Stimulated activated CD8-positive, alpha-beta memory T cell treated with anti-CD3 and anti-CD28 coated beads, Interleukin-12 subunit alpha, Interleukin-12 subunit beta, amount 100 ng/mL, for 24 hours (primary cell): ENCODE measurements around the gene PAN3.
"Not testable (repeated sequence)": the region's sequence is repeated elsewhere in the genome, so short reads cannot be mapped to it uniquely, and the experiment has no call there.

ENCODE experiments used
- DNase-seq: peaks from one replicate; pipeline ENCODE4 v3.0.0-alpha.2; 2020; ENCODE audit errors: extremely low read depth

PAN3 gene, protein sequence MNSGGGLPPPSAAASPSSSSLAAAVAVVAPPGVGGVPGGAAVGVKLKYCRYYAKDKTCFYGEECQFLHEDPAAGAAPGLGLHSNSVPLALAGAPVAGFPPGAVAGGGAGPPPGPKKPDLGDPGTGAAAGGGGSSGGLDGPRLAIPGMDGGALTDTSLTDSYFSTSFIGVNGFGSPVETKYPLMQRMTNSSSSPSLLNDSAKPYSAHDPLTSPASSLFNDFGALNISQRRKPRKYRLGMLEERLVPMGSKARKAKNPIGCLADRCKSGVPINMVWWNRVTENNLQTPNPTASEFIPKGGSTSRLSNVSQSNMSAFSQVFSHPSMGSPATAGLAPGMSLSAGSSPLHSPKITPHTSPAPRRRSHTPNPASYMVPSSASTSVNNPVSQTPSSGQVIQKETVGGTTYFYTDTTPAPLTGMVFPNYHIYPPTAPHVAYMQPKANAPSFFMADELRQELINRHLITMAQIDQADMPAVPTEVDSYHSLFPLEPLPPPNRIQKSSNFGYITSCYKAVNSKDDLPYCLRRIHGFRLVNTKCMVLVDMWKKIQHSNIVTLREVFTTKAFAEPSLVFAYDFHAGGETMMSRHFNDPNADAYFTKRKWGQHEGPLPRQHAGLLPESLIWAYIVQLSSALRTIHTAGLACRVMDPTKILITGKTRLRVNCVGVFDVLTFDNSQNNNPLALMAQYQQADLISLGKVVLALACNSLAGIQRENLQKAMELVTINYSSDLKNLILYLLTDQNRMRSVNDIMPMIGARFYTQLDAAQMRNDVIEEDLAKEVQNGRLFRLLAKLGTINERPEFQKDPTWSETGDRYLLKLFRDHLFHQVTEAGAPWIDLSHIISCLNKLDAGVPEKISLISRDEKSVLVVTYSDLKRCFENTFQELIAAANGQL

GRCh38 chr13:28138012-28138755 is at the start of gene PAN3:
Gene PAN3, plus strand, starts transcription at chr13:28138545. Its CDS starts 113 bp downstream, at chr13:28138658.
- DNase-seq: peak; percentile 85

- DNase-seq: no peak
These were observed 49.3 kb upstream of the PAN3 start for GRCh38 chr13:28089065-28089464.

DNA sequence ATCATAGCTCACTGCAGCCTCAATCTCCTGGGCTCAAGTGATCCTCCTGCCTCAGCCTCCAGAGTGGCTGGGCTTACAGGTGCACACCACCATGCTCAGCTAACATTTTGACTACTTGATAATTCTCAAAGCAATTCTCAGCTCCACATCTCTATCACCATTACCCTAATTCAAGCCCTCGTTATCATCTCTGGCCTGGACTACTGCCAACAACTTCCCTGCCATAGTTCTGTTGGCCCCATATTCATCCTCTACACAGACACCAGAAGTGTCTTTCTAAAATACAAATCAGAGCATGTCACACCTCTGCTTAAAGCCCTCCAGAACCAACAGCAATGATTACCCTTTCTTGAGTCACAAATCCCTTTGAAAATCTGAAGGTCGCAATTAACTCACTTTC is 45.9 kb upstream of the PAN3 start:
- no peak for DNase-seq

GRCh38 chr13:28093881-28094280 is 44.5 kb upstream of the PAN3 start:
- DNase-seq: no peak

- DNase-seq: no peak
These were observed 44.0 kb upstream of the PAN3 start for GRCh38 chr13:28094306-28094705.

DNA sequence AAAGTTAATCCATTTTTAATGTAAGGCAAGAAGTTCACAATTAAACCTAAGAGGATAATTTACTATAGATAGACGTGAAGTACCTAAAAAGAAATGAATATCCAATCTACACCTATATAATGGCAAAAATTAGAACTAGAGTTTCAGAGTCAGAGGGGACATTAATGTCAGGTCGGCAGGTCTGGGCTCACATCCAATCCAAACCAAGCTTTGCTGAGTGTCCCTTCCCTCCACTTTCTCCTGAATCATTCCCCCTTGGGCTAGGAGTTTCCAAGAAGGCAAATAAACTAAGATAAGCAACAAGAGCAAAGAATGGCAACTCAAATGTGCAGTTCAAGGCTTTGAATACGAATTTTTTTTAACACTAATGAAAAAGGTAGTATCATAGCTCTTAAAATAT is 40.8 kb upstream of the PAN3 start:
- no peak for DNase-seq

GRCh38 chr13:28099396-28100149 is 38.8 kb upstream of the PAN3 start:
- DNase-seq: no peak

- DNase-seq: no peak
These were observed 37.9 kb upstream of the PAN3 start, which contains the start of gene FLT3 for GRCh38 chr13:28100150-28101121. Gene FLT3, minus strand, starts transcription at chr13:28100576. Its CDS starts 66 bp downstream, at chr13:28100510.

DNA sequence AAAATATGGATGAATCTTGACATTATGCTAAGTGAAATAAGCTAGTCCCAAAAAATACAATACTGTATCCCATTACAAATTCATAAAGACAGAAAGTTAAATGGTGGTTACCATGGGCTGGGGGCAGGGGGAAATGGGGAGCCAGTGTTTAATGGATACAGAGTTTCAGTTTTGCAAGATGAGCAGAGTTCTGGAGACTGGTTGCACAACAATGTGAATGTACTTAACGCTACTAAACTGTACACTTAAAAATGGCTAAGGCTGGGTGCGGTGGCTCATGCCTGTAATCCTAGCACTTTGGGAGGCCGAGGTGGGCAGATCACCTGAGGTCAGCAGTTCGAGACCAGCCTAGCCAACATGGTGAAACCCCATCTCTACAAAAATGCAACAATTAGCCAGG is 36.5 kb upstream of the PAN3 start:
- not testable (repeated sequence) for DNase-seq

GRCh38 chr13:28106976-28107375 is 31.4 kb upstream of the PAN3 start:
- no peak for DNase-seq

- no peak for DNase-seq
These were observed 27.9 kb upstream of the PAN3 start for GRCh38 chr13:28110414-28110813.

DNA sequence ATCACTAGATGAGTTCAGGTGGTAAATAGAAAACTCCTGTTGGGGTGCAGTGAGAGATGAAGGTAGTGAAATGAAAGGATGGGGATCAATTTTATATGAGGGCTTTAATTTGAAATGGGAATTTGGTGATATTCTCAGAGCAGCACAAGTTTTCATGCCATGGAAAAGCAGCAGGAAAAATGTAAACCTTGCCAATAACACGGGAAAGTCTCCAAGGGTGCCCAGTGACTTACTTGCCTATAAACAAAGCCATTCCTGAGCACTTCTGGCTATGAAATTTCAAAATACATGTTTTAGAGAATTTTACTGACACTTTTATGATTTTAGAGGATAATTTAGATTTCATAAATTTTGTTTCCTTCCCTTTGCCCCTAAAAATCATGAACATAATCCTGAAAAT is 21.6 kb upstream of the PAN3 start:
- DNase-seq: no peak

GRCh38 chr13:28117689-28118377 is 20.5 kb upstream of the PAN3 start:
- no peak for DNase-seq

- DNase-seq: no peak
These were observed 18.0 kb upstream of the PAN3 start for GRCh38 chr13:28120317-28120716.

DNA sequence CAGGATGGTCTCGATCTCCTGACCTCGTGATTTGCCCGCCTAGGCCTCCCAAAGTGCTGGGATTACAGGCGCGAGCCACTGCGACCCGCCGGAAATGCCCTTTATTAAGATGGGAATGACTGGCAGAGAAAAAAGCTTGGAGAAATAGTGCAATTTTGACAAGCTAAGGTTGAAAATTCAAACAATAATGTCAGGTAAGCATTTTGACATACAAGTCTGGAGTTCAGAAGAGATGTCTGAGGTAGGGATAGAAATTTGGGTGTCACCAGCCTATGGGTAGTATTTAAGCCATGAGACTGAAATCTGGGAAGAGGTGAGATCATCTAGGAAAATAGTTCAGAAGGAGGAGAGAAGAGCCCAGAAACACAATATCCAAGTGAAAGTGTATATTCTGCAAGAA is 17.1 kb upstream of the PAN3 start:
- no peak for DNase-seq

- no peak for DNase-seq
These were observed 10.3 kb upstream of the PAN3 start for GRCh38 chr13:28128030-28128429.

- no peak for DNase-seq
These were observed 9.4 kb upstream of the PAN3 start for GRCh38 chr13:28128926-28129325.

DNA sequence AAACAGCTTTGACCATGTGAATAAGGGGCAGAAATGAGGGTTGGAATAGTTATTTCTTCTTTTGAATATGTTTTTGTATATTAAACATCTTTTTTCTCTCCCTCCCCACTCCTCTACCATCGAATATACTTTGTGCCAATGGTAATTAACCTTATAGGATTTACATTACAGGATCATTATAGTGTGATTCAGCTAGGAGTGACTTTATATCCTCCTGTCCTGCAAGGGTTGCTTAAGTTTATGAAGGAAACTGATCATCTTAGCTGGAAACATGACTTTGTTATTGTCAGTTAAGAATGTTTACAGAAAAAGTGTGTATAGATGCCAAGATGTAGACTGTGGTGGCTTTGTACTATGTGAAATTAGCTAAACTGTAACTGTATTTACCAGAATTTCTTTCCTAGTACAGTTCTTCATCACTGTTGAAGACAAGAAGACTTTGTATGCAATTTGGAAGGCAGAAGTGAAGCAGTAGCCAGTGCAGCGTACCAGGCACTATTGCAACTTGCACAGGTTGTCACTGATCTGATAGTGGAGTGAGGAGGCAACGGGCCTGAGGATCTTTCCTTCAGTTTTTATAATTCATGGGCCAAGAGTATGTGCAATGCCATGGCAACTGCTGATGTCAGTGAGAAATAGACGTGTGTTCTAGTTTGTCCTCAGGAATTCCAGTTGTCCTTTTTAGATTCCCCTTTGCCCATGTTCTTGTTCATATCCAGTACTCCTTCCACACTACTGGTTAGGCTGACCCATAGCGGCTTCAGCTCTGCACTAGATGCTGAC is 8.2 kb upstream of the PAN3 start:
- no peak for DNase-seq

DNA sequence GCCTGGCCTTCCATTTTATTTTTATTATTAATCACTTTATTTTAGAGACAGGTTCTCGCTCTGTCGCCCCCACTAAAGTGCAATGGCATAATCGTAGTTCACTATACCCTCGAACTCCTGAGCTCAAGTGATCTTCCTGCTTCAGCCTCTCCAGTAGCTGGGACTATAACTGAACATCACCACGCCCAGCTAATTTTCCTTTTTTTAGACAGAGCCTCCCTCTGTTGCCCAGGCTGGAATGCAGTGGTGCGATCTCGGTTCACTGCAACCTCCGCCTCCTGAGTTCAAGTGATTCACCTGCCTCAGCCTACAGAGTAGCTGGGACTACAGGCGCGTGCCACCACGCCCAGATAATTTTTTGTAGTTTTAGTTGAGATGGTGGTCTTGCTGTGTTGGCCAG is 6.7 kb upstream of the PAN3 start:
- no peak for DNase-seq
